GM19025 (cell line): ENCODE results near the gene PSMC4.
"Not testable (repeated sequence)": the region's sequence is repeated elsewhere in the genome, so short reads cannot be mapped to it uniquely, and the experiment has no call there.

Experiments used
- ATAC-seq: cut with Tn5 transposase; IDR thresholded peaks from one replicate; pipeline ENCODE4 v1.9.1; 2021; ENCODE audit warnings: mild to moderate bottlenecking, low read depth, moderate library complexity; ENCODE audit not compliant: unreplicated experiment

The PSMC4 gene

DNA sequence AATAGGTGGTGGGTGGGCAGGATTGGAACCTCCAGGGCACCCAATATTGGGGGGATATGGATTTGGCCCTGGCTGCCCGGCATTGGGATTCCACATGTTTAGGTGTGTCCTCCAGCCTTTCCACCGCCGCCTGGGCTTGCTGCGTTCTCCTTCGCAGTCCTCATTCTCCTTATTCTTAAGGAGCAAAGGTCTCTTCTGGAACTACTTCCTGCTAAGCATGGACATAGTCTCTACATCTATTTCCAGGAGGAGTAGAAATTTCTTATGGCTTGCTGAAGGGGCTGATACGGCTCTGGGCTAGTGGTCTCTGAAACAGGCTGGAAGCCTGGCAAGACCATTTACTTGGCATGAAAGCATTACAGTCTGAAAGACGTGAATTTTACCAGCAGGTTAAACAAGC, 27.4 kb upstream of the PSMC4 start:
- ATAC-seq = no peak

DNA sequence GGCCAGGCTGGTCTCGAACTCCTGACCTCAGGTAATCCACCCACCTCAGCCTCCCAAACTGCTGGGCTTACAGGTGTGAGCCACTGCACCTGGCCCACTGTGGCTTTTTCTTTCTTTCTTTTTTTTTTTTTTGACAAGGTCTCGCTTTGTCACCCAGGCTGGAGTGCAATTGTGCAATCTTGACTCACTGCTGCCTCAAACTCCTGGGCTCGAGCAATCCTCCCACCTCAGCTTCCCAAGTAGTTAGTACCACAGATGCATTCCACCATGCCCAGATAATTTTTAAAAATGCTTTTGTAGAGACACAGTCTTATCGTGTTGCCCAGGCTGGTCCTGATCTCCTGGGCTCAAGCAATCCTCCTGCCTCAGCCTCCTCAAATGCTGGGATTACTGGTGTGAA, 24.4 kb upstream of the PSMC4 start:
- no peak for ATAC-seq

DNA sequence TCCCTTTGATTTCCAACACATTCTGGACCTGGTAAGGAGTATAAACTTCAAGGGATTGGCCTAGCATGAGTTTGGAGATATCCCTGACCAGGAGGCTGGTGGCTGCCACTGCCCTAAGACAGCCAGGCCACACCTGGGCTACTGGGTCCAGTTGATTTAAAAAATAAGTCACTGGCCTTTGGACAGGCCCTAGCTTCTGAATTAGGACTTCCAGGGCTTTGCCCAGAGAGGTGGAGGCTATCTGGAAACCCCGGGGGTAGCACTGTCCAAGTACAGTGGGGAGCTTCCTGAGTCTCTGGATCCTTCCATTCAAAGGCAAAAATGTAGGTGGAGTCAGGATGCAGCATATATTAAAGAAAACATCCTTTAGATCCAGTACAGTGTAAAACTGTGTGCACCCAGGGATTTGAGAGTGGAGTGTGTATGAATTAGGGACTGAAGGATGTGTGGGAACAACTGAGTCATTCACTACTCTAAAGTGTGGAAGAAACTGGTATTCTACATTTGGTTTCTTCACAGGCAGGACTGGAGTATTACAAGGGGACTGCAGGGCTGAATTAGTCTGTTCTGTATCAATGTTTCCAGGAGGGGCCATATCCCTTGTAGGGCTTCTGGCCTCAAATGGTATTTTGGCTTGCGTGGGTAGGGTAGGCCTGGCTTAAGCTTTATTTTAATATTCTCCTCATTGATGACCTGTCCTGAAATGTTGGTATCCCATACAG, 21.8 kb upstream of the PSMC4 start:
- no peak for ATAC-seq

DNA sequence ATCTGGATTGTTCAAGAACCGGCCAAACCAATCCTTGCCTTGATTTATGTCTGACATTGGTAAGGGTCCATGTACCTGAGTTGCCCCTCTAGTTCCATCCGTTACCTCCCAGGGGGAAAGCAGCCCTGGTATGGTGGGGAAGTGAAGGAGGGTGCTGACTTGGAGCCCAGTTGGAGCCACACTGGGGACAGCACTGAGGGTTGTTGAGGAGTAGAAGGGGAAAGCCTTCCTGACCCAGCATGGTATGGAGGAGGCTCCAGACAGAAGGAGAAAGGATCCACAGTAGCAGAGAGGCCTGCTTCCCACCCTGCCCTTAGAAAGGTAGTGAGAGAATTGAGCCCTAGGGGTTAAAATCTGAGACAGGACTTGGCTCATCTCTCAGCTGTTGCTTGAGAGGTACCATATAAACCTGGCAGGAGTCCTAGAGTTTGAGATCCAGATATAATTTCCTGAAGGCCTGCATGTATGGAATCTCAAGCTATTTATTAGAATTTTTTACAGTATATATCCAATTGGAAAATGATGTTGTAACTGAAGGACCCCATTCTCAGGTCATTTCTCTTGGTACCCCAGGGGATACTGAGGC, 19.8 kb upstream of the PSMC4 start:
- ATAC-seq = no peak

DNA sequence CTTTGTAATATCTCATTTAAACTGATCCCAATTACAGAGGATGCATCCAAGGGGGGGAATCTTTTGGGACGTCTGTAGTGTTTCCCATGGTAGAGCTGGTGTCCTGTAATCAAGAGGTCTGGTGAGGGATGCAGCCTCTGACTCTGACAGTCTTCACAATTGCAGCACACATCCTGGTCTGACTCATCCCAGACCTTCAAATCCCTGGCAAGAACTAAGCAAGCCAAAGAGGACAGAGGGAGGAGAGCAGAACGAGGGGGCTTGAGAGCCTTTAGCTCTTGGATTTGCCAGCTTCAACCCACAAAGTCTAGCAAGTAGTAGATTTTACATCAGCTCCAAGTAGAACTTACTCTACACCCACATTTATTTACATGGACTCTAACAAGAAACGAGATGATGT, 19.3 kb upstream of the PSMC4 start:
- no peak for ATAC-seq

DNA sequence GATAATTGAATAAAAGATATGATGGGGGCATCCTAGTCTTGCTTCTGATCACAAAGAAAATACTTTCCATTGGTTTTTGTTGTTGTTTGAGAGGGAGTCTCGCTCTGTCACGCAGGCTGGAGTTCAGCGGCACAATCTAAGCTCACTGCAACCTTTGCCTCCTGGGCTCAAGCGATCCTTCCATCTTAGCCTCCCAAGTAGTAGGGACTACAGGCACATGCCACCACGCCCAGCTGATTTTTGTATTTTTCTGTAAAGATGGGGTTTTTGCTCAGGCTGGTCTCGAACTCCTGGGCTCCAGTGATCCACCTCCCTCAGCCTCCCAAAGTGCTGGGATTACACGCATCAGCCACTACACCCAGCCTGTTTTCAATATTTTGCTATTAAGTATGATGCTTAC, 17.1 kb upstream of the PSMC4 start:
- no peak for ATAC-seq

DNA sequence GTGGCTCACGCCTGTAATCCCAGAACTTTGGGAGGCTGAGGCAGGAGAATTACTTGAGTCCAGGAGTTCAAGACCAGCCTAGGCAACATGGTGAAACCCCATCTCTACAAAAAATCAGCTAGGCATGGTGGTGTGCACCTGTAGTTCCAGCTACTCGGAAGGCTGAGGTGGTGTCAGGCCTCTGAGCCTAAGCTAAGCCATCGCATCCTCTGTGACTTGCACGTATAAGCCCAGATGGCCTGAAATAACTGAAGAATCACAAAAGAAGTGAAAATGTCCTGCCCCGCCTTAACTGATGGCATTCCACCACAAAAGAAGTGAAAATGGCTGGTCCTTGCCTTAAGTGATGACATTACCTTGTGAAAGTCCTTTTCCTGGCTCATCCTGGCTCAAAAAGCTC, 13.1 kb upstream of the PSMC4 start:
- ATAC-seq = not testable (repeated sequence)

DNA sequence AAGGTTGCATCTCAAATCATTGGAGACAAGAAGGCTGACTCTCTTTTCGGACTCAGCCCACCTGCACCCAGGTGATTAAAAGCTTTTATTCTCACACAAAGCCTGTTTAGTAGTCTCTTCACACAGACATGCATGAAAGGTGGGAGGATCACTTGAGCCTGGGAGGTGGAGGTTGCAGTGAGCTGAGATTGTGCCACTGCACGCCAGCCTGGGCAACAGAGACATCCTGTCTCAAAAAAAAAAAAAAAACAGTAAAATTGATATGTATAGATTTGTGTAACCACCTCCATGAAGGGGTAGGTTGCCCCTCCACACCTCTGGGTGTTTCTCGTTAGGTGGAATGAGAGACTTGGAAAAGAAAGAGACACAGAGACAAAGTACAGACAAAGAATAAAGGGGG, 12.0 kb upstream of the PSMC4 start:
- ATAC-seq = not testable (repeated sequence)

DNA sequence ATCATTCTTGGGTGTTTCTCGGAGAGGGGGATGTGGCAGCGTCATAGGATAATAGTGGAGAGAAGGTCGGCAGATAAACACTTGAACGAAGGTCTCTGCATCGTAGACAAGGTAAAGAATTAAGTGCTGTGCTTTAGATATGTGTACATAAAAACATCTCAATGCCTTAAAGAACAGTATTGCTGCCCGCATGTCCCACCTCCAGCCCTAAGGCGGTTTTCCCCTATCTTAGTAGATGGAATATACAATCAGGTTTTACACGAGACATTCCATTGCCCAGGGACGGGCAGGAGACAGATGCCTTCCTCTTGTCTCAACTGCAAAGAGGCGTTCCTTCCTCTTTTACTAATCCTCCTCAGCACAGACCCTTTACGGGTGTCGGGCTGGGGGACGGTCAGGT, 11.6 kb upstream of the PSMC4 start:
- not testable (repeated sequence) for ATAC-seq

DNA sequence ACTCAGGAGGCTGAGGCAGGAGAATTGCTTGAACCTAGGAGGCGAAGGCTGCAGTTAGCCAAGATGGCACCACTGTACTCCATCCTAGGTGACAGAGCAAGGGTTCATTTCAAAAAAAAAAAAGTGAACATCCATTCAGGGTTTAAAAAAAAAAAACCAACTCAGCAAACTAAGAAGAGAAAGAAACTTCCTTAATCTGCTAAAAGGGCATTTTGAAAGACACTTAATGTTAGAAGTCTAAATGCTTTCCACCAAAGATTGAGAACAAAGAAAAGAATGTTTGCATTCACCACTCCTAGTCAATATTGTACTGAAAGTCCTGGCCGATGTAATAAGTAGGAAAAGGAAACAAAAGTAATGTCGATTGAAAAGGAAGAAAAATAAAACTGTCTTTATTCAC, 7.1 kb upstream of the PSMC4 start:
- ATAC-seq = no peak

DNA sequence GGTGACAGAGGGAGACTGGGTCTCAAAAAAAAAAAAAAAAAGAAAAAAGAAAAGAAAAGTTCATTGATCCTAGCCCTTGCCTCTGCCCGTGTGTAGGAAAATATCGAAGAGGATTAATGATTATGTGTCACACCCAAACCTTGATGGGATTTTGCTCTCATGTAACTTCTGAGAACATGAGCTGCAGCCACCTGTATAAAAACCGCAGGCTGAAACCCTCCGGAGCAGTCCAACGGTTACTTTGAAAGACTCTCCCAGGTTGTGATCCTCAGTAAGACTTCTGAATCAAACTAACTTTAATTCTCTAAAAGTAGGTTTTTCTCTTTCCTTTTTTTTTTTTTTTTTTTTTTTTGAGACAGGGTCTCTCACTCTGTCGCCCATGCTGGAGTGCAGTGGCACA, 4.3 kb upstream of the PSMC4 start:
- no peak for ATAC-seq

DNA sequence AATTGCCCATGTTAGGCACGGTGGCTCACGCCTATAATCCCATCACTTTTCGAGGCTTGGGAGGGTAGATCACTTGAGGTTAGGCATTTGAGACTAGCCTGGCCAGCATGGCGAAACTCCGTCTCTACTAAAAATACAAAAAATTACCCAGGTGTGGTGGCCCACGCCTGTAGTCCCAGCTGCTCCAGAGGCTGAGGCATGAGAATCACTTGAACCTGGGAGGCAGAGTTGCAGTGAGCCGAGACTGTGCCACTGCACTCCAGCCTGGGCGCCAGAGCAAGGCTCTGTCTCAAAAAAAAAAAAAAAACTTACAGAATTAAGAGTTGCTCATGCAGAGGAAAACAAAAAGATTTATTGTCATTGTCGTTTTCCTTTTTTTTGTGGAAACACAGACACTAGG, 3.4 kb upstream of the PSMC4 start:
- no peak for ATAC-seq

DNA sequence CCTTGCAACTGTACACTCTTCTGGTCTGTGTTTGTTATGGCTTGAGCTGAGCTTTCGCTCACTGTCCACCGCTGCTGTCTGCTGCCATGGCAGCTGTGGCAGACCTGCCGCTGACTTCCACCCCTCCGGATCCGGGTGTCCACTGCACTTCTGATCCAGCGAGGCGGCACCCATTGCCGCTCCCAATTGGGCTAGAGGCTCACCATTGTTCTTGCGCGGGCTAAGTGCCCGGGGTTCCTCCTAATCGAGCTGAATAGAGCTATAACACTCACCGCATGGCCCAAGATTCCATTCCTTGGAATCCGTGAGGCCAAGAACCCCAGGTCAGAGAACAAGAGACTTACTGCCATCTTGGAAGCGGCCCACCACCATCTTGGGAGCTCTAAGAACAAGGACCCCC, 2.2 kb upstream of the PSMC4 start:
- ATAC-seq = no peak

DNA sequence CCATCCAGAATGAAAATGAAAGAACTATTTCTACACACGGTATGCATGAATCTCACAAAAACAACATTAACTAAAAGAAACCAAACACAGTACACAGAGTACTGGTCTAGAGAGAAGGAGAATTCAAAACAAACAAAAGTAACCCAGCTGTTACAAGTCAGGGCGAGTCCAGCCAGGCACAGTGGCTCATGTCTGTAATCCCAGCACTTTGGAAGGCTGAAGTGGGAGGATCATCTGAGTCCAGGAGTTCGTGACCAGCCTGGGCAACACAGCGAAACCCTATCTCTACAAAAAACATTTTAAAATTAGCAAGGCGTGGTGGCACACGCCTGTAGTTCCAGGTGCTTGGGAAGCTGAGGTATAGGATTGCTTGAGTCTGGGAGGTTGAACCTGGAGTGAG, 1.7 kb upstream of the PSMC4 start:
- no peak for ATAC-seq

DNA sequence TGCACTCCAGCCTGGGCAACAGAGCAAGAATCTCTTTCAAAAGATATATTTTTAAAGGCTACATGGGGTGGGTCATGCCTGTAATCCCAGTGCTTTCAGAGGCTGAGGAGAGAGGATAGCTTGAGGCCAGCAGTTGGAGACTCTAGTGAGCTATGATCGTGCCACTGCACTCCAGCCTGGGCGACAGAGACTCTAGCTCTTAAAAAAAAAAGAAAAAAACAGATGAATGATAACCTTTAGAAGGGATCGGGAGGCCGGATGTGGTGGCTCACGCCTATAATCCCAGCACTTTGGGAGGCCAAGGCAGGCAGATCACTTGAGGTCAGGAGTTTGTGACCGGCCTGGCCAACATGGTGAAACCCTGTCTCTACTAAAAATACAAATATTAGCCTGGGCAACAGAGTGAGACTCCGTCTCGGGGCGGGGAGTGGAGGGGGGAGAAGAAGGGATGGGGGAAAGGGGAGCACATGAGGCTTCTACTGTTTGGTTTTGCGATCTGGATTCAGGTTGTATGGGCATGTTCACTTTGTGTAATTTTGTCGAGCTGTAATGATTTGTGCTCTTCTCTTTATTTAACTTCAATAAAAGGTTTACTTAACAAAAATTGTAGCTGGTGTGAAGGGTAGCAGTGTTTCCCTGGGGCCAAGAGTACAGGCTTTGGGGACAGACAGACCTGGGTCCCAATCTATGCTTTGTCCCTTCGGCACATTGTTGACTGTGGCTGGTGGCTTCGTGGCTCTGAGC, 1.1 kb upstream of the PSMC4 start:
- ATAC-seq = no peak

DNA sequence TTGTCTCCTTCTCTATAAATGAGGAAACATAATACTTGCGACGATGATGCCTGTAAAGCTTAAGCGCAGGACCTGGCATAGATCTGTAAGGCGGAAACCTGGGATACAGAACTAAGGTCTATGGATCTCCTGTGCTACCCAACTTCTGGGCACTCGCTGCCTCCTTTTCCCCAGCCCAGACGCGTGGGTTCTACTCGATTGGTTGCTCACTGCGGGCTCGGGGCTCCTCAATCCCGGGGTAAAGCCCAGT, 615 bp upstream of the PSMC4 start:
- peak; percentile 5 for ATAC-seq

DNA sequence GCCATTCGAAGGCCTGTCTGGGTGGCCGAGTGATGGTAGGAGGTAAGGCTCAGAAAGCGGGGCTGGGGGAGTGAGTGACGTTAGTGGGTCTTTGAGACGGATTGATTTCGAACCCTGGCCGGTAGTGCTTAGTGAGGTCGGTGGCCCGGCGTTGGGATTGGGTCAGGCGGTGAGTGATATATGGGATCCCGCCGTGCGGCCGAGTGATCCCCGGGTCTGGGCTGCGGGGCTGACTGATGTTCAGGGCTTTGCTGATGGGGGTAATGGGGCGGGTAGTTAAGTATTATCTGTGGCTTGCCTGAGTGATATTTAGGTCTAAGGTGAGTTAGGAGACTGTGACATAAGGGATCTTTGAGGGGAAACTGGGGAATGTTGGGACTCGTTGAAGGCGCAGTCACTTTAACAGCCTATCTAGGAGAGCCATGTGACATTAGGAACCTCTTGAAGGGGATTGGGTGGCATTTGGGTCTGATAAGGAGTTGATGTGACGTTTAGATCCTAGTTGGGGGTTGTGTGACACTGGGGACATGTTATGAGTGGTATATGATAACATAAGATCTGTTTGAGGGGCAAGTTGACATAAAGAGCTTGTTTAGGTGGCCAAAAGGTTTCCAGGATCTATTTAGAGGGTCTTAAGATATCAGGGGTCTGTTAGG, 543 bp downstream of the PSMC4 start:
- ATAC-seq = no peak

DNA sequence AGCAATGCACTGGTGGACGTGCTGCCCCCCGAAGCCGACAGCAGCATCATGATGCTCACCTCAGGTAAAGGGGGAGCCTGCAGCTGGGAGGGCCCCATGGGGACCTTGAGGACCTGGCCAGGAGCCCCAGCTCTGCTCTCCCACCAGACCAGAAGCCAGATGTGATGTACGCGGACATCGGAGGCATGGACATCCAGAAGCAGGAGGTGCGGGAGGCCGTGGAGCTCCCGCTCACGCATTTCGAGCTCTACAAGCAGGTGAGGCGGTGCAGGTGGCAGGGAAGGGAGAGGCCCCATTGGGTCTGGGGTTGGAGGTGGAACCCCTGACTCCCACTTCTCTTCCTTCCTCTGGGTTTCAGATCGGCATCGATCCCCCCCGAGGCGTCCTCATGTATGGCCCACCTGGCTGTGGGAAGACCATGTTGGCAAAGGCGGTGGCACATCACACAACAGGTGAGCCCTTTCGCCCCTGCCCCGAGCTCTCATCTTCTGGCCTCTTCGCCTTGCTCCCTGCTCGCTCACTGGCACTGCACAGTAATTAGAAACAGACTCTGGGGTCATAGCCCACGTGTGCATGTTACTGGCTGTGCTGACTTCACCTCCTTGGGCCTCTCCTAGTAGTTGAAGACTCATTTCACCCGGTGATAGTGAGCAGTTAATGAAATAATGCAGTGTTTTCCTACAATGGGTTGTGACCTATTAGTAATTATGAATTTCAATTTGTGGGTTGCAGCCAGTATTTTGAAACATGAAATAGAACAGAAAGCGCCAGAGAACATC, 3.6 kb downstream of the PSMC4 start:
- no peak for ATAC-seq

DNA sequence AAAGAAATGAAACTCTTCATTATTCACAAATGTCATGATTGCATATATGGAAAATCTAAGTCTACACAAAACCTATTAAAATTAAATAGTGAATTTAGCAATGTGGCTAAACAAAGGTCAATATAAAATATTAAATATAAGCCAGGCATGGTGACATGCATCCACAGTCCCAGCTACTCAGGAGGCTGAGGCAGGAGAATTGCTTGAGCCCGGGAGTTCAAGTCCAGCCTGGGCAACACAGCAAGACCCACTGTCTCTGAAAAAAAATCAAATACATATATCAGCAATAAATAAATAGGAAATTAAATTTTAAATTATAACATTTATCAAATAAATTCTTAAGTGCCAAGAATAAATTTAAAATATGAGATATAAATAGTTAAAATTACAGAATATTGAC, 11.9 kb downstream of the PSMC4 start:
- no peak for ATAC-seq

DNA sequence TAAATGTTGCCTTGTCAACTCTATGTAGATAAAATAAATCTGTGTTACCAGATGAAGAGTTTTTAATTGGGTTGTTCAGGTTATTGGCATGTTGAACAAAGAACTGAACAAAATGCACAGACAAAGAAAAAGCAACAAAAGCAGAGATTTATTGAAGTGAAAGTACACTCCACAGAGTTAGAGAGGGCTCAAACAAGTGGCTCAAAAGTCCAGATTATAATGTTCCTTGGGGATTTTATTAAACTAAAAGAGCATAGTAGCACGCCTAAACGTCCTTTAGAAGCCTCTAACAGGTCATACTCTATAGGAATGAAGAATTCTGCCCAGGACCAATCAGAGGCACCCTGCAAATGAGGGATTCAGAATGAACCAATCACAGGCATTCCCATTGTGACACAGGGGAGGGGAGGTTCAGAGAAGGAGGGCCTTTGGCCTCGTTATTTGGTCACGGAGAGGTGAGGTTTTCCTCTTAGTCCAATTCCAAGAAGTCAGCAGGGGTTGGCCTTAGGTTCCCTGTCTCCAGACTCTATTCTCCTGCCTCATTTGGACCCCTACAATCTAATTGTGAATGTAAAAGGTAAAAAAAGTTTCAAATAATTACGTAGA, 12.8 kb downstream of the PSMC4 start:
- no peak for ATAC-seq

DNA sequence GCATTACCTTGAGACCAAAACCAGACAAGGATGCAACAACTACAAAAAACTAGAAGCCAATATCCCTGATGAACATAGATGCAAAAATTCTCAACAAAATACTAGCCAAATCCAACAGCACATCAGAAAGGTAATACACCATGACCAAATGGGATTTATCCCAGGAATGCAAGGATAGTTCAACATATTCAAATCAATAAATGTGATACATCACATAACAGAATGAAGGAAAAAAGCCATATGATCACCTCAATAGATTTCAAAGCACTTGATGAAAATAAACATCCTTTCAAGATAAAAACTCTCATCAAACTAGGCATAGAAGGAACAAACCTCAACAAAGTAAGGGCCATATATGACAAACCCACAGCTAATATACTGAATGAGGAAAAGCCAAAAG, 15.7 kb downstream of the PSMC4 start:
- ATAC-seq = no peak
